DMS153 treated with DMSO at 0.1 percent for 48 hours (cell line): ENCODE data around the gene SMCR8.
A peak's percentile ranks its signal among the peaks of the same experiment; 100 is the strongest.
"Not testable (repeated sequence)": the region's sequence is repeated elsewhere in the genome, so short reads cannot be mapped to it uniquely, and the experiment has no call there.

Experiments used
- DNase-seq: peaks from one replicate; lab custom pipeline; 2025; ENCODE audit not compliant: unreplicated experiment; lab: John Stamatoyannopoulos, UW

SMCR8 gene

GRCh38 chr17:18315961-18316360, 868 bp downstream of the SMCR8 start:
- DNase-seq, result no peak

- no peak for DNase-seq
Measured at GRCh38 chr17:18318117-18318516, 3.0 kb downstream of the SMCR8 start.

GRCh38 chr17:18318771-18319450, 3.8 kb downstream of the SMCR8 start:
- no peak for DNase-seq

- DNase-seq, result peak; percentile 0
Measured at GRCh38 chr17:18319604-18320256, 4.6 kb downstream of the SMCR8 start.

- DNase-seq, result no peak
Measured at GRCh38 chr17:18320301-18320700, 5.2 kb downstream of the SMCR8 start.

GRCh38 chr17:18321309-18321708, 6.2 kb downstream of the SMCR8 start:
- no peak for DNase-seq

- DNase-seq, result no peak
Measured at GRCh38 chr17:18322522-18322921, 7.4 kb downstream of the SMCR8 start.

- no peak for DNase-seq
Measured at GRCh38 chr17:18323007-18323406, 7.9 kb downstream of the SMCR8 start.

- no peak for DNase-seq
Measured at GRCh38 chr17:18323507-18324139, 8.5 kb downstream of the SMCR8 start.

- DNase-seq, result no peak
Measured at GRCh38 chr17:18324140-18325050, 9.3 kb downstream of the SMCR8 start.

- no peak for DNase-seq
Measured at GRCh38 chr17:18326039-18326438, 10.9 kb downstream of the SMCR8 start.

GRCh38 chr17:18326572-18326971, 11.5 kb downstream of the SMCR8 start:
- no peak for DNase-seq

GRCh38 chr17:18327093-18327492, 12.0 kb downstream of the SMCR8 start:
- no peak for DNase-seq

GRCh38 chr17:18327556-18327955, 12.5 kb downstream of the SMCR8 start:
- no peak for DNase-seq

GRCh38 chr17:18328643-18329204, 13.6 kb downstream of the SMCR8 start:
- no peak for DNase-seq

GRCh38 chr17:18331879-18332278, 16.8 kb downstream of the SMCR8 start:
- no peak for DNase-seq

GRCh38 chr17:18332909-18333489, 17.9 kb downstream of the SMCR8 start:
- DNase-seq, result no peak

- not testable (repeated sequence) for DNase-seq
Measured at GRCh38 chr17:18338158-18338557, 23.1 kb downstream of the SMCR8 start.

- no peak for DNase-seq
Measured at GRCh38 chr17:18339933-18340332, 24.8 kb downstream of the SMCR8 start.

GRCh38 chr17:18344021-18344420, 28.9 kb downstream of the SMCR8 start:
- no peak for DNase-seq

- no peak for DNase-seq
Measured at GRCh38 chr17:18353541-18353940, 38.4 kb downstream of the SMCR8 start.
